CD14-positive monocyte (primary cell): ENCODE results near the gene PPP1CB. TPM values are rescaled to one million over a fixed set of nuclear protein-coding genes. Genes with fewer than 3 reads are reported as not detected.

ENCODE experiments used
- DNase-seq, 3 donors: peaks; one replicate each; pipeline ENCODE4 v3.0.0-alpha.2; 2011 to 2022
- H2AFZ ChIP-seq: 2 replicates; pipeline ENCODE4 v1.6.0; 2012; ENCODE audit warnings: mild to moderate bottlenecking, low read depth, low read length, inconsistent platforms; ENCODE audit not compliant: insufficient read depth, poor library complexity, severe bottlenecking
- H3K27ac ChIP-seq, 2 donors: 1 replicate in 1 of 2; 2 replicates in 1 of 2; pipeline ENCODE4 v1.5.1; 2012 to 2013; ENCODE audit warnings: low read length in 2 of 2, control low read depth in 1 of 2, inconsistent platforms in 1 of 2, low read depth in 1 of 2, mild to moderate bottlenecking in 1 of 2
- H3K27me3 ChIP-seq, 2 donors: one replicate each; pipeline versions ENCODE4 v1.6.0 to v1.6.1; 2011 to 2013; ENCODE audit warnings: low read length in 2 of 2; ENCODE audit not compliant: control insufficient read depth in 2 of 2, insufficient read depth in 2 of 2
- H3K36me3 ChIP-seq, 2 donors: replicated peaks in 1 of 2; 1 replicate in 1 of 2; 2 replicates in 1 of 2; pipeline versions ENCODE4 v1.5.1 to v1.6.1; 2012 to 2013; ENCODE audit warnings: low read length in 2 of 2, control low read depth in 1 of 2, inconsistent platforms in 1 of 2, mild to moderate bottlenecking in 1 of 2; ENCODE audit not compliant: insufficient read depth in 2 of 2, control insufficient read depth in 1 of 2
- H3K4me1 ChIP-seq, 2 donors: 1 replicate in 1 of 2; 2 replicates in 1 of 2; pipeline versions ENCODE4 v1.5.1 to v1.6.1; 2012 to 2013; ENCODE audit warnings: low read length in 2 of 2, control low read depth in 1 of 2, inconsistent platforms in 1 of 2, mild to moderate bottlenecking in 1 of 2, moderate library complexity in 1 of 2; ENCODE audit not compliant: insufficient read depth in 2 of 2, control insufficient read depth in 1 of 2
- H3K4me2 ChIP-seq: replicated peaks from 2 replicates; pipeline ENCODE3; 2012; ENCODE audit warnings: low read length, moderate library complexity, mild to moderate bottlenecking; ENCODE audit not compliant: poor library complexity, severe bottlenecking; ENCODE audit errors: extremely low read depth
- H3K4me3 ChIP-seq, 3 experiments: fragments of 200-600 bp in 1 of 3; sonication (generic) in 1 of 3; replicated peaks in 1 of 3; 1 replicate in 2 of 3; 2 replicates in 1 of 3; pipeline ENCODE4 v1.5.1; 2011 to 2013; ENCODE audit warnings: low read length in 3 of 3, mild to moderate bottlenecking in 3 of 3, control low read depth in 2 of 3, low read depth in 2 of 3, inconsistent platforms in 1 of 3, moderate library complexity in 1 of 3
- H3K79me2 ChIP-seq: 2 replicates; pipeline ENCODE4 v1.6.0; 2012; ENCODE audit warnings: mild to moderate bottlenecking, control low read depth, inconsistent platforms, low read length, moderate library complexity; ENCODE audit not compliant: insufficient read depth
- H3K9ac ChIP-seq: 2 replicates; pipeline ENCODE4 v1.6.0; 2017; ENCODE audit warnings: low read length, mild to moderate bottlenecking; ENCODE audit not compliant: insufficient read depth, poor library complexity, severe bottlenecking
- H3K9me3 ChIP-seq, 2 donors: replicated peaks in 1 of 2; 1 replicate in 1 of 2; 2 replicates in 1 of 2; pipeline versions ENCODE4 v1.5.1 to v1.6.1; 2012 to 2013; ENCODE audit warnings: low read length in 2 of 2, control low read depth in 1 of 2; ENCODE audit not compliant: control insufficient read depth in 1 of 2, insufficient read depth in 1 of 2
- H4K20me1 ChIP-seq: 2 replicates; pipeline ENCODE4 v1.6.0; 2012; ENCODE audit warnings: mild to moderate bottlenecking, low read length, control low read depth, moderate library complexity; ENCODE audit not compliant: insufficient read depth
- H3K27ac Mint-ChIP-seq, 7 donors: one replicate each; pipeline ENCODE4 v1.8.0; 2020; ENCODE audit warnings: mild to moderate bottlenecking in 7 of 7, mixed read lengths in 7 of 7, moderate library complexity in 6 of 7, inconsistent platforms in 2 of 7
- H3K27me3 Mint-ChIP-seq, 3 donors: one replicate each; pipeline ENCODE4 v1.8.0; 2021 to 2022; ENCODE audit warnings: low read depth in 3 of 3, mild to moderate bottlenecking in 3 of 3, mixed read lengths in 3 of 3, moderate library complexity in 3 of 3, inconsistent platforms in 1 of 3
- H3K36me3 Mint-ChIP-seq, 2 donors: one replicate each; pipeline ENCODE4 v1.8.0; 2020; ENCODE audit warnings: mixed read lengths in 2 of 2, inconsistent platforms in 1 of 2, mild to moderate bottlenecking in 1 of 2
- H3K4me1 Mint-ChIP-seq: one replicate; pipeline ENCODE4 v1.8.0; 2020; ENCODE audit warnings: mild to moderate bottlenecking, mixed read lengths
- H3K4me3 Mint-ChIP-seq, 2 donors: one replicate each; pipeline ENCODE4 v1.8.0; 2020; ENCODE audit warnings: mild to moderate bottlenecking in 2 of 2, mixed read lengths in 2 of 2, moderate library complexity in 1 of 2
- H3K9me3 Mint-ChIP-seq, 7 donors: one replicate each; pipeline ENCODE4 v1.8.0; 2020 to 2022; ENCODE audit warnings: mixed read lengths in 7 of 7, mild to moderate bottlenecking in 6 of 7, moderate library complexity in 6 of 7, inconsistent platforms in 2 of 7
- CTCF ChIP-seq: fragments of 200-600 bp; IDR thresholded peaks from one replicate; pipeline ENCODE4 v1.8.0; 2022; ENCODE audit warnings: antibody characterized with exemption, mild to moderate bottlenecking
- WGBS: methylation state at CpG from one replicate; pipeline ENCODE4 v1.1.5; 2013; ENCODE audit warnings: missing lambda C conversion rate; ENCODE audit not compliant: insufficient coverage; 5-methylcytosine and 5-hydroxymethylcytosine counted together
- intact Hi-C, 2 donors: fragments of 100-400 bp; cut with micrococcal nuclease; formaldehyde crosslinking; loops; one replicate each; pipeline versions ENCODE4 v1.15.0 to v1.15.1; 2023
- polyA plus RNA-seq, 3 donors: library from polyadenylated mRNA; depleted of rRNA in 1 of 3; unstranded in 2 of 3; stranded (reverse) in 1 of 3; fragments of 300-500 nt in 2 of 3; fragments of >200 nt in 1 of 3; fragmentation: Illumina TruSeq in 2 of 3; gene quantifications; 1 replicate in 2 of 3; 2 replicates in 1 of 3; pipeline ENCODE4 v1.2.3, GENCODE V29; 2012 to 2021

PPP1CB gene
- polyA plus RNA-seq, 3 donors, result 25.3 to 142 (median 69.4) TPM

- H3K9me3 Mint-ChIP-seq, result peaks cover 0 to 6% (median 0%) of the 10 kb centered on the region in 7 donors
- no peak overlapping the region for H3K4me2 ChIP-seq
- H3K4me3 ChIP-seq, result no peak overlapping the region
- no peaks in the 10 kb centered on the region for H3K27me3 ChIP-seq
- peaks cover 21% of the 10 kb centered on the region for H3K4me1 Mint-ChIP-seq
- H2AFZ ChIP-seq, result no peak overlapping the region
- no peak overlapping the region for H3K9ac ChIP-seq
- DNase-seq, result no peak
- H3K36me3 Mint-ChIP-seq, result no peaks in the 10 kb centered on the region
- no peak overlapping the region for H3K27ac ChIP-seq
- intact Hi-C loops, result no loop called here
- peaks cover 18 to 19% of the 10 kb centered on the region in 2 donors for H3K4me1 ChIP-seq
- no peak for TF ChIP-seq CTCF
- H3K9me3 ChIP-seq, result no peaks in the 10 kb centered on the region
- no peaks in the 10 kb centered on the region for H3K79me2 ChIP-seq
- peaks cover 1 to 6% (median 2%) of the 10 kb centered on the region in 3 donors for H3K27me3 Mint-ChIP-seq
- no peaks in the 10 kb centered on the region for H3K36me3 ChIP-seq
- H3K27ac Mint-ChIP-seq, result no peak overlapping the region
- no peaks in the 10 kb centered on the region for H4K20me1 ChIP-seq
- WGBS, result 89% methylated on average over 5 of the region's 7 CpGs
- no peak overlapping the region for H3K4me3 Mint-ChIP-seq
Observed at GRCh38 chr2:28721601-28722191, 29.9 kb upstream of the PPP1CB start.

- H3K36me3 ChIP-seq, result no peaks in the 10 kb centered on the region
- H3K9me3 ChIP-seq, result no peaks in the 10 kb centered on the region
- Mint-ChIP-seq H3K4me1 (no peaks in the 10 kb centered on the region), H3K9me3 (no peaks in the 10 kb centered on the region), H3K4me3 (no peak overlapping the region), H3K36me3 (no peaks in the 10 kb centered on the region), H3K27me3 (peaks cover 0 to 2% (median 2%) of the 10 kb centered on the region in 3 donors), H3K27ac (no peak overlapping the region)
- H2AFZ ChIP-seq, result no peak overlapping the region
- H3K27me3 ChIP-seq, result no peaks in the 10 kb centered on the region
- intact Hi-C loops, result no loop called here
- H3K4me1 ChIP-seq, result no peaks in the 10 kb centered on the region
- no peak overlapping the region for H3K4me3 ChIP-seq
- 100% methylated on average over 5 of the region's 8 CpGs for WGBS
- no peak for DNase-seq
- no peak overlapping the region for H3K4me2 ChIP-seq
- no peak overlapping the region for H3K9ac ChIP-seq
- H3K27ac ChIP-seq, result no peak overlapping the region
- H4K20me1 ChIP-seq, result no peaks in the 10 kb centered on the region
- TF ChIP-seq CTCF, result no peak
- H3K79me2 ChIP-seq, result no peaks in the 10 kb centered on the region
Observed at GRCh38 chr2:28725021-28725711, 26.5 kb upstream of the PPP1CB start.
